Measurements from ENCODE around the gene GOLIM4.

GRCh38 chr3:168026764-168027163 lies 69.0 kb downstream of the GOLIM4 start:
- TF ChIP-seq CTCF (IDR thresholded peaks at IDR 0.05) (no peak), ZFX (IDR thresholded peaks at IDR 0.05; ENCODE audit: borderline replicate concordance) (no peak)
